C4-2B (cell line): ENCODE data around the gene RARRES2.

Experiments used
- H3K27ac ChIP-seq: fragments of 450-650 bp; 2 replicates; pipeline ENCODE4 v1.5.1; 2017
- ZFX ChIP-seq: fragments of 450-650 bp; IDR thresholded peaks from 2 replicates; pipeline ENCODE4 v1.6.1; 2017
- TF ChIP-seq, protein P1 (sequence below): fragments of 450-650 bp; conservative IDR thresholded peaks from 2 replicates; pipeline ENCODE4 v1.5.1; 2017; ENCODE audit warnings: mild to moderate bottlenecking

The RARRES2 gene

DNA sequence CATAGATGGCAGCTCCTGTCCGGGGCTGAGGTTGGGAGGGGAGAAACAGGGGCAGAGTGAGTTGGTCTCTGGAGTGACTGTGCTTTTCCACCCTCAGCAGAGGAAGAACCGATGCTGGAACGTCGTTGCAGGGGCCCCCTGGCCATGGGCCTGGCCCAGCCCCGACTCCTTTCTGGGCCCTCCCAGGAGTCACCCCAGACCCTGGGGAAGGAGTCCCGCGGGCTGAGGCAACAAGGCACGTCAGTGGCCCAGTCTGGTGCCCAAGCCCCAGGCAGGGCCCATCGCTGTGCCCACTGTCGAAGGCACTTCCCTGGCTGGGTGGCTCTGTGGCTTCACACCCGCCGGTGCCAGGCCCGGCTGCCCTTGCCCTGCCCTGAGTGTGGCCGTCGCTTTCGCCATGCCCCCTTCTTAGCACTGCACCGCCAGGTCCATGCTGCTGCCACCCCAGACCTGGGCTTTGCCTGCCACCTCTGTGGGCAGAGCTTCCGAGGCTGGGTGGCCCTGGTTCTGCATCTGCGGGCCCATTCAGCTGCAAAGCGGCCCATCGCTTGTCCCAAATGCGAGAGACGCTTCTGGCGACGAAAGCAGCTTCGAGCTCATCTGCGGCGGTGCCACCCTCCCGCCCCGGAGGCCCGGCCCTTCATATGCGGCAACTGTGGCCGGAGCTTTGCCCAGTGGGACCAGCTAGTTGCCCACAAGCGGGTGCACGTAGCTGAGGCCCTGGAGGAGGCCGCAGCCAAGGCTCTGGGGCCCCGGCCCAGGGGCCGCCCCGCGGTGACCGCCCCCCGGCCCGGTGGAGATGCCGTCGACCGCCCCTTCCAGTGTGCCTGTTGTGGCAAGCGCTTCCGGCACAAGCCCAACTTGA, 29.9 kb upstream of the RARRES2 start:
- no peak overlapping the region for H3K27ac ChIP-seq
- TF ChIP-seq ZFX, result no peak
- TF ChIP-seq, protein P1, sequence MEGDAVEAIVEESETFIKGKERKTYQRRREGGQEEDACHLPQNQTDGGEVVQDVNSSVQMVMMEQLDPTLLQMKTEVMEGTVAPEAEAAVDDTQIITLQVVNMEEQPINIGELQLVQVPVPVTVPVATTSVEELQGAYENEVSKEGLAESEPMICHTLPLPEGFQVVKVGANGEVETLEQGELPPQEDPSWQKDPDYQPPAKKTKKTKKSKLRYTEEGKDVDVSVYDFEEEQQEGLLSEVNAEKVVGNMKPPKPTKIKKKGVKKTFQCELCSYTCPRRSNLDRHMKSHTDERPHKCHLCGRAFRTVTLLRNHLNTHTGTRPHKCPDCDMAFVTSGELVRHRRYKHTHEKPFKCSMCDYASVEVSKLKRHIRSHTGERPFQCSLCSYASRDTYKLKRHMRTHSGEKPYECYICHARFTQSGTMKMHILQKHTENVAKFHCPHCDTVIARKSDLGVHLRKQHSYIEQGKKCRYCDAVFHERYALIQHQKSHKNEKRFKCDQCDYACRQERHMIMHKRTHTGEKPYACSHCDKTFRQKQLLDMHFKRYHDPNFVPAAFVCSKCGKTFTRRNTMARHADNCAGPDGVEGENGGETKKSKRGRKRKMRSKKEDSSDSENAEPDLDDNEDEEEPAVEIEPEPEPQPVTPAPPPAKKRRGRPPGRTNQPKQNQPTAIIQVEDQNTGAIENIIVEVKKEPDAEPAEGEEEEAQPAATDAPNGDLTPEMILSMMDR, result no peak

DNA sequence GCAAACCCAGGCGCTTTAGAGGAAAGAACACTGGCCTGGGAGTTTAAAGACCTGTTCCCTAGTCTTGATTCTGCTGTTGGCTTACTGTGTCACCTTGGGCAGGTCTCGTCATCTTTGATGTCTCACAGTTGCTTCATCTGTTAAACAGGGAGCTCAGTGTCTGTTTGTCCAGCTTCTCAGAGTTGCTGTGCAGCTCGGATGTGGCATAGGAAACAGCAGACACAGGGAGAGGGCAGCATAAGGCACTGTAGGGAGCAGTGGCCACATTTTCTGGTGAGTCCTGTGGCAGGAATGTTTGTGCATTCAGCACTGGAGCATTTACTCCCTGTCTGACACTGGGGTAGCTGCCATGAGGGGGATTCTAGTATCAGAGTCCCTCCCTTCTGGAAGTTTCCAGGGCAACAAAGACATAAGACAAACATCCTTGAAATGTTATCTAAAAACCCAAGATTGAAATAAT, 29.2 kb upstream of the RARRES2 start:
- no peak for TF ChIP-seq ZFX
- TF ChIP-seq, protein P1, result no peak
- H3K27ac ChIP-seq, result peak overlapping the region; percentile 97

DNA sequence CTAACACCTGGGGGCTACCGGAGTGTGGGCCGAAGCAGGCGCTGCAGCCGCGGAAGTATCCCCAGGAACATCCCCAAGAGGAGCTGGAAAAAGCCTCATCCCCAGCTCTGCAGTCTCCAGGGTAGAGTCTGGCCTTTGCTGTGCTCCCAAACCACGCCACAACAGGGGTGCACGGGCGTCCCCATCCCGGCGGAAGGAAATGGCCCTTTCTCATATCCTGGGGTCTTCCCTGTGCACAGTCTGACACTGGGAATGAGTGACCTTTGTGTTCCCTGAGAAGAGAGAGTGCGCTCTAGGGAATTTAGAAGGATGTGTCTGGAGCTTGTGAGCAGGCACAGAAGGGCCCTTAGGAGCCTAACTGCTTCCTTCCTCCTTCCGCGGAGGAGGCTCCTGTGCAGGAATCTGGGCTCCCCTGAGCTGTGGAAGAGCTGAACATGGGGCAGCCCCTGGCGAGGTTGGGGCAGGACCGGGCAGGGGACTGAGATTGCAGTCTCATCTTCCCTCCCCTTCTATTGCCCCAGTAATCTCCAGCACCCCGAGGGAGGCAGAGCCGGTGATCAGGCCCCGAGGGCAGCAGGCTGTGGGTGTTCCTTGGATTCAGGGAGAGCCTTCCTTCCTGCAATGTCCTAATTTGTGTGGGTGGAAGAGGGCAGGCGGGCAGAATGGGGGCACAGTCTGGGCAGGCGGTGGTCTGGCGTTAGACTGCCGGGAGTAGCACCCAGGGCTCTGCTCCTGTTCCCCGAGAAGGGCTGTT, 28.5 kb upstream of the RARRES2 start:
- TF ChIP-seq ZFX, result no peak
- TF ChIP-seq, protein P1, result no peak
- H3K27ac ChIP-seq, result peak overlapping the region; percentile 97

DNA sequence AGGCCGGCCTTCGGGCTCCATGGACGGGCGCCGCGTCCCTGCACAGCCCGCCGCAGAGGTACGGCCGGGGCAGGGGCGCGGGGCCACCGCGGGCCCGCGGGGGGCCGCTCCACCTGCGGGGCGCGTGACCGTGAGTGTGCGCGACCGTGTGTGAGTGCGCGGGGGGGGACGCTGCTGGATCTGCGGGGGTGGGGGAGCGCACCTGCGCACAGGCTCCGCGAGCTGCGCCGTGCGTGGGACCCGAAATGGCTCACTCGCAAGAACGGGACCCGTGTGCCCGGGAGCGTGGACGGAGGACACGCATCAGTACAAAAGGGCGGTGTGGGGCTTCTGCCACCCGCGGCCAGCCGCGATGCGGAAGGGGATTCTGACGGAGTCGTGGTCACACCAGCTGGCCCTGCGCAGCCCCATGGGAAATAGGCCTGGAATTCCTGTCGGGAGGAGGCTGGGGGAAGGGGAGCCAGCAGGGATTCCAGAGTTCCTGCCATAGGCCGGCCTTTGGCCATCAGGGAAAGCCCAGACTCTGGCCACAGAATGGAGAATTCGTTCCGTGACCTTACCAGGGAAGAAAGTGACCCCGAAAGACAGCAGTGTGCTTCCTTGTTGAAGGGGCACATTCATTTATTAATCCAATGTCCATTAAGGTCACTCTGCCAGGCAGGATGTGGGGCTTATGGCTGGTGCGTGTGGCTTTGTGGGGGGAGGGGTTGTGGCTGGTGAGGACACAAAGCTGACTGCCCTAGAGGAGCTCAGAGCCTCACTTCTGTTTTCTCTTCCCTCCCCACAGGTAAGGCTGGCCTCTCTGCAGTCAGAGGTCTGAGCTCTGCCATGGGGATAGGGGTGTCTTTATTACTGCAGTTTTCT, 27.7 kb upstream of the RARRES2 start:
- peak overlapping the region; percentile 97 for H3K27ac ChIP-seq
- TF ChIP-seq, protein P1, result no peak
- TF ChIP-seq ZFX, result peak; percentile 62; the same call in 1 of the 2 replicates

DNA sequence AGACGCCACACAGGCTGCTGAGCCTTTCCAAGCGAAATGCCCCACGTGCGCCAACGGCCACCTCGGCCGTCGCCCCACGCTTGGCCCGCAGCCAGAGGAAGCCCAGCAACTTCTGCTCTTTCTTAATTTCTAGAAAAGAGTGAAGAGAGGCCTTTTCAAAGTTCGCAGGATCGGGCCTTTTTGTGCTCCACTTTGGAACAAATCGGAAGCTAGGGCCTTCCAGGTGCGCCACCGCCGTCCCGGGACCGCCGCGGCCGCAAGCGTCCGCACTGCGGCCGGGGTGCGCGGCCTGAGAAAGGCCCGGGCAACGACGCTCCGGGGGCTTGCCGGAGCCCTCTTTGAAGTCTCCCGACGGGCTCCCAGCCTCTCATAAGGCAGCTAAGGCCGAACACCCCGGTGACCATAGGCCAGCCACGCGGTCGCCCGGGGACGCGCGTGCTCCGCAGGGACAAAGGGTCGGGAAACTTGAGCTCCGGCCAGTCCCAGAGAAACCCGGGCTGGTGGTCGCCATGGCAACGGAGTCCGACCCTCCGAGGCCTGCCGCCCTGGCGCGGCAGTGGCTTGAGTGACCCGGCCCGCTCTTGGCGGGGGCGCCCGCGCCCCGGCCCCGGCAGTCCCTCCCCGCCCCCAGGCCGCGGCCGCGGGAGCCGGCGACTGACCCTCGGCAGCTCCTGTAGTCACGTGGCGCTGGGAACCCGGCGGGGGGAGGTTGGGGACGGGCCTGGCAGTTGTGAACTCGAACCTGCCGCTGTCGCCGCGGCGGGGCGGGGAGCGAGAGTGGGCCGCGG, 26.9 kb upstream of the RARRES2 start, which contains the start of gene REPIN1:
TSS of gene REPIN1 (plus strand) at position 727 of the 788 bp plus-strand sequence. CDS start 890 bp downstream, outside the sequence.
- peak within 1 kb of the TSS; percentile 97 for H3K27ac ChIP-seq
- peak; percentile 98 for TF ChIP-seq ZFX
- TF ChIP-seq, protein P1, result no peak

DNA sequence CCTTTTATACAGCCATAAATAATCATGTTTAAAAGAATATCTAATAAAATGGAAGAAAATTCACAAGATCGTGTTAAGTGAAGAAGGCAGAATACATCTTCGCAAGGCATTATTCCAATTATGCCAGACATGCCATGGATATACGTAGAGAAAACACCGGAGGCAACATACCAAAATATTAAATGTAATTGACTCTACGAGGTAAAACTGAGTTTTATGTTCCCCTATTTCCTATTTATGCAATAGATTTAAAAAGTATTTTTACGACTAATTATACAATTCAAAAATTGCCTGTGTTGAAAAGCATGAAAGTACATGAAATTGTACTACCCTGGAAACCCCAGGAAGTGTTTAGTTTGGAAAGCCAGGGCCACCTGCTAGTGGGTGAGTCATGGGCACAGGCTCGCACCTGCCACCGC, 26.3 kb upstream of the RARRES2 start:
- H3K27ac ChIP-seq, result peak overlapping the region; percentile 97
- TF ChIP-seq, protein P1, result no peak
- TF ChIP-seq ZFX, result no peak
